ENCODE measurements around the gene FEM1C.

Gene FEM1C, protein sequence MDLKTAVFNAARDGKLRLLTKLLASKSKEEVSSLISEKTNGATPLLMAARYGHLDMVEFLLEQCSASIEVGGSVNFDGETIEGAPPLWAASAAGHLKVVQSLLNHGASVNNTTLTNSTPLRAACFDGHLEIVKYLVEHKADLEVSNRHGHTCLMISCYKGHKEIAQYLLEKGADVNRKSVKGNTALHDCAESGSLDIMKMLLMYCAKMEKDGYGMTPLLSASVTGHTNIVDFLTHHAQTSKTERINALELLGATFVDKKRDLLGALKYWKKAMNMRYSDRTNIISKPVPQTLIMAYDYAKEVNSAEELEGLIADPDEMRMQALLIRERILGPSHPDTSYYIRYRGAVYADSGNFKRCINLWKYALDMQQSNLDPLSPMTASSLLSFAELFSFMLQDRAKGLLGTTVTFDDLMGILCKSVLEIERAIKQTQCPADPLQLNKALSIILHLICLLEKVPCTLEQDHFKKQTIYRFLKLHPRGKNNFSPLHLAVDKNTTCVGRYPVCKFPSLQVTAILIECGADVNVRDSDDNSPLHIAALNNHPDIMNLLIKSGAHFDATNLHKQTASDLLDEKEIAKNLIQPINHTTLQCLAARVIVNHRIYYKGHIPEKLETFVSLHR
- long read RNA-seq, full-length matches to known transcripts, result 18 of 21 reads
- long read RNA-seq, partial matches to known transcripts, result 0 of 21 reads
- long read RNA-seq, other reads (novel, unspliced or antisense), result 3 of 21 reads

DNA sequence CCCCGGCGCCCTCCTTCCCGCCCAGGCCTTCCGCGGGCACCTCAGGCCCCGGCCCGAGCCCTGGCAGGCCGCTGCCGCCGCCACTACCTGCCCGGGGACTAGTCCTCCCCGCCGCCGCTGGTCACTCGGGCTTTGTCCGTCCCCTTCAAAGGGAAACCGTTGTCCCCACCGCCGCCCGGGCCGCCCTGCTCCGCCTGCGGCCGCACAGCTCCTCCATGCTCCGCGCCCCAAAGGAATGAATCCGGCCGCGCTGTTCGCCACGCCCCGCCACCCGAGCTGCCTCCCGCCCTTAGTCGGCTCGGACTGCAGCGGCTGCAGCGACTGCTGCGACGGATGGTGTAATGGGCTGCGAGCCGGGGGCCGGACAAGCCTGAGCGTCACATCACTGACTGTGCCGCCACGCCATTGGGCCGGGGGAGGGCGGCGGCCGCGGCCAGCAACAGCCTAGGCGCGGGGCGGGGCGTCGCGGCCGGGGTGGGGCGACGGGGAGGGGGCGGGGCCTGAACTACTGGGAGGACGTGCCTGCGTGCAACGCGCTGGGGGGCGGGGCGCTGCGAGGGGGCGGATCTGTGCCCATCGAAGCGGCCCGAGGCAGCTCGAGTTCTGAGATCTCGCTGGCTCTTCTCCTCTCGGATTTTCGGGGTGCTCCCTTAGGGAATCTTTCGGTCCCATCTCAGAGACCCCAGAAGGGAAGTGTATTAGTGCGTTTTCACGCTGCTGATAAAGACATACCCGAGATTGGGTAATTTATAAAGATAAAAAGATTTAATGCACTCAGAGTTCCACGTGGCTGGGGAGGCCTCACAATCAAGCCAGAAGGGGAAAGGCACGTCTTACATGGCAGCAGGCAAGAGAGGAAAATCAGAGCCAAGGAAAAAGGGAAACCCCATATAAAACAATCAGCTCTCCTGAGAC is at the start of gene FEM1C:
Gene FEM1C, minus strand, starts transcription at position 340 of the 915 bp plus-strand sequence. CDS start 1,282 bp downstream, outside the sequence.
- H3K27me3 ChIP-seq (ENCODE audit: insufficient read depth, poor library complexity, severe bottlenecking), result no peaks in the 10 kb centered on the region
- peak within 1 kb of the TSS; percentile 82 for H3K27ac ChIP-seq (replicated peaks)
- peak; percentile 65 to 89 for DNase-seq (ENCODE audit: low read depth in 1 of 2, low spot score in 1 of 2)
- peak within 1 kb of the TSS; percentile 54 for H3K4me3 ChIP-seq (replicated peaks; ENCODE audit: insufficient read depth, low read length)
- TF ChIP-seq, protein P1, sequence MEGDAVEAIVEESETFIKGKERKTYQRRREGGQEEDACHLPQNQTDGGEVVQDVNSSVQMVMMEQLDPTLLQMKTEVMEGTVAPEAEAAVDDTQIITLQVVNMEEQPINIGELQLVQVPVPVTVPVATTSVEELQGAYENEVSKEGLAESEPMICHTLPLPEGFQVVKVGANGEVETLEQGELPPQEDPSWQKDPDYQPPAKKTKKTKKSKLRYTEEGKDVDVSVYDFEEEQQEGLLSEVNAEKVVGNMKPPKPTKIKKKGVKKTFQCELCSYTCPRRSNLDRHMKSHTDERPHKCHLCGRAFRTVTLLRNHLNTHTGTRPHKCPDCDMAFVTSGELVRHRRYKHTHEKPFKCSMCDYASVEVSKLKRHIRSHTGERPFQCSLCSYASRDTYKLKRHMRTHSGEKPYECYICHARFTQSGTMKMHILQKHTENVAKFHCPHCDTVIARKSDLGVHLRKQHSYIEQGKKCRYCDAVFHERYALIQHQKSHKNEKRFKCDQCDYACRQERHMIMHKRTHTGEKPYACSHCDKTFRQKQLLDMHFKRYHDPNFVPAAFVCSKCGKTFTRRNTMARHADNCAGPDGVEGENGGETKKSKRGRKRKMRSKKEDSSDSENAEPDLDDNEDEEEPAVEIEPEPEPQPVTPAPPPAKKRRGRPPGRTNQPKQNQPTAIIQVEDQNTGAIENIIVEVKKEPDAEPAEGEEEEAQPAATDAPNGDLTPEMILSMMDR (IDR thresholded peaks at IDR 0.05; ENCODE audit: insufficient read depth, low read length), result no peak
- peak; percentile 87 for TF ChIP-seq POLR2AphosphoS5 (IDR thresholded peaks at IDR 0.05; ENCODE audit: low read depth)

DNA sequence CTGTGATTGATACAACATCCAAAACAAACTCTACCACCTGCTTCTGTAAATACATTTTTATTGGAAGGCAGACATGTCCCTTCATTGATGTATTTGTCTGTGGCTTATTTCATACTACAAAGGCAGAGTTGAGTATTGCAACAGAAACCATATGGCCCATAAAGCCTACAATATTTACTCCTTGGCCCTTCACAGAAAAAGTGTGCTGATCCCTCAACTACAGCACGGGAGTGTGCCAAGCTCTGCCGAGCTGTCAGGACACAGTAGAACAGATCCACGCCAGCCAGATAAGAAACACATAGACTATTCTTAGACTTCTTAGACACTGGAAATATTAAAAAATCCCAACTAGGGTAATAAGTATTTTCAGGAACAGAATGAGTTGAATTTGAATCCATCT is 44.5 kb upstream of the FEM1C start:
- H3K27ac ChIP-seq (replicated peaks), result no peak overlapping the region
- DNase-seq (ENCODE audit: low read depth in 1 of 2, low spot score in 1 of 2), result no peak
- TF ChIP-seq SPI1 (IDR thresholded peaks at IDR 0.05; ENCODE audit: borderline replicate concordance, low read depth) (no peak), POLR2AphosphoS5 (IDR thresholded peaks at IDR 0.05; ENCODE audit: low read depth) (no peak), GABPA (IDR thresholded peaks at IDR 0.05; ENCODE audit: low read depth) (no peak)
- TF ChIP-seq, protein P1 (IDR thresholded peaks at IDR 0.05; ENCODE audit: insufficient read depth, low read length), result no peak
- TF ChIP-seq, protein P2, sequence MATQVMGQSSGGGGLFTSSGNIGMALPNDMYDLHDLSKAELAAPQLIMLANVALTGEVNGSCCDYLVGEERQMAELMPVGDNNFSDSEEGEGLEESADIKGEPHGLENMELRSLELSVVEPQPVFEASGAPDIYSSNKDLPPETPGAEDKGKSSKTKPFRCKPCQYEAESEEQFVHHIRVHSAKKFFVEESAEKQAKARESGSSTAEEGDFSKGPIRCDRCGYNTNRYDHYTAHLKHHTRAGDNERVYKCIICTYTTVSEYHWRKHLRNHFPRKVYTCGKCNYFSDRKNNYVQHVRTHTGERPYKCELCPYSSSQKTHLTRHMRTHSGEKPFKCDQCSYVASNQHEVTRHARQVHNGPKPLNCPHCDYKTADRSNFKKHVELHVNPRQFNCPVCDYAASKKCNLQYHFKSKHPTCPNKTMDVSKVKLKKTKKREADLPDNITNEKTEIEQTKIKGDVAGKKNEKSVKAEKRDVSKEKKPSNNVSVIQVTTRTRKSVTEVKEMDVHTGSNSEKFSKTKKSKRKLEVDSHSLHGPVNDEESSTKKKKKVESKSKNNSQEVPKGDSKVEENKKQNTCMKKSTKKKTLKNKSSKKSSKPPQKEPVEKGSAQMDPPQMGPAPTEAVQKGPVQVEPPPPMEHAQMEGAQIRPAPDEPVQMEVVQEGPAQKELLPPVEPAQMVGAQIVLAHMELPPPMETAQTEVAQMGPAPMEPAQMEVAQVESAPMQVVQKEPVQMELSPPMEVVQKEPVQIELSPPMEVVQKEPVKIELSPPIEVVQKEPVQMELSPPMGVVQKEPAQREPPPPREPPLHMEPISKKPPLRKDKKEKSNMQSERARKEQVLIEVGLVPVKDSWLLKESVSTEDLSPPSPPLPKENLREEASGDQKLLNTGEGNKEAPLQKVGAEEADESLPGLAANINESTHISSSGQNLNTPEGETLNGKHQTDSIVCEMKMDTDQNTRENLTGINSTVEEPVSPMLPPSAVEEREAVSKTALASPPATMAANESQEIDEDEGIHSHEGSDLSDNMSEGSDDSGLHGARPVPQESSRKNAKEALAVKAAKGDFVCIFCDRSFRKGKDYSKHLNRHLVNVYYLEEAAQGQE (IDR thresholded peaks at IDR 0.05; ENCODE audit: insufficient replicate concordance, low read depth), result no peak
- no peak overlapping the region for H3K4me3 ChIP-seq (replicated peaks; ENCODE audit: insufficient read depth, low read length)
- H3K27me3 ChIP-seq (ENCODE audit: insufficient read depth, poor library complexity, severe bottlenecking), result no peaks in the 10 kb centered on the region

DNA sequence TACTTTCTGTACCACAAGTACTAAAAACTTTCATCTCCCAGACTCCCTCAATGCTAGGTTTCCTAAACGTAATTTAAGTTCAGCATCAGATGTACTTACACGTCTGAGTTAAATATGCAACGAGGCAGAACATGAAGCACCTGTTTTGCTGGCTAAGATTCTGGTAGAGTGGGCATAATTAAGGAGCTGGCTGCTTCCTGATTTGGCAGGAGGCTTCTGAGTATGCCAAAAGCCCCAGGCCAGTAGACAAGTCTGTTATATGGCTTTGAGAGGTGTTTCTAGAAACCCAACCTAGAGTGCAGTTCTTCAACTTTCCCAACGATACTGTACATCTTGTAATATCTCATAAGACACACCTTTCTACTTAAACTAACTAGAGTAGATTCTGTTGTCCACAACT is 44.1 kb upstream of the FEM1C start:
- TF ChIP-seq, protein P1 (IDR thresholded peaks at IDR 0.05; ENCODE audit: insufficient read depth, low read length), result no peak
- no peak for TF ChIP-seq GABPA (IDR thresholded peaks at IDR 0.05; ENCODE audit: low read depth)
- TF ChIP-seq, protein P2 (IDR thresholded peaks at IDR 0.05; ENCODE audit: insufficient replicate concordance, low read depth), result no peak
- TF ChIP-seq SPI1 (IDR thresholded peaks at IDR 0.05; ENCODE audit: borderline replicate concordance, low read depth), result no peak
- TF ChIP-seq POLR2AphosphoS5 (IDR thresholded peaks at IDR 0.05; ENCODE audit: low read depth), result no peak
- no peak overlapping the region for H3K4me3 ChIP-seq (replicated peaks; ENCODE audit: insufficient read depth, low read length)
- H3K27me3 ChIP-seq (ENCODE audit: insufficient read depth, poor library complexity, severe bottlenecking), result no peaks in the 10 kb centered on the region
- no peak overlapping the region for H3K27ac ChIP-seq (replicated peaks)
- no peak for DNase-seq (ENCODE audit: low read depth in 1 of 2, low spot score in 1 of 2)
